Activated CD4-positive, alpha-beta T cell treated with anti-CD3 and anti-CD28 coated beads, Interleukin-2, amount 50 U/mL, for 24 hours (primary cell): ENCODE results near the gene ARID1B.

Experiments
- DNase-seq, 2 donors: peaks; one replicate each; pipeline ENCODE4 v3.0.0-alpha.2; 2020; ENCODE audit warnings: low read depth in 1 of 2, low spot score in 1 of 2

ARID1B gene

GRCh38 chr6:156773935-156774852 lies 3.0 kb upstream of the ARID1B start:
- DNase-seq: no peak

GRCh38 chr6:156774863-156775405 lies 2.2 kb upstream of the ARID1B start:
- DNase-seq: no peak

- DNase-seq: no peak
These were observed 1.5 kb upstream of the ARID1B start for GRCh38 chr6:156775717-156776116.

- DNase-seq: peak in 1 of 2 donors; percentile 15
These were observed 723 bp upstream of the ARID1B start for GRCh38 chr6:156776470-156776839.

GRCh38 chr6:156777577-156778453 lies 637 bp downstream of the ARID1B start:
- peak; percentile 39 to 46 for DNase-seq

- DNase-seq: peak; percentile 26 to 37
These were observed 1.5 kb downstream of the ARID1B start for GRCh38 chr6:156778454-156779205.

GRCh38 chr6:156779206-156780094 lies 2.3 kb downstream of the ARID1B start:
- peak; percentile 29 to 42 for DNase-seq

GRCh38 chr6:156780102-156780641 lies 3.0 kb downstream of the ARID1B start:
- peak in 1 of 2 donors; percentile 62 for DNase-seq

- DNase-seq: no peak
These were observed 4.0 kb downstream of the ARID1B start for GRCh38 chr6:156780962-156781853.

- DNase-seq: no peak
These were observed 4.9 kb downstream of the ARID1B start for GRCh38 chr6:156781861-156782631.

- no peak for DNase-seq
These were observed 5.6 kb downstream of the ARID1B start for GRCh38 chr6:156782691-156783320.

- DNase-seq: no peak
These were observed 6.8 kb downstream of the ARID1B start for GRCh38 chr6:156783958-156784357.

GRCh38 chr6:156786652-156787051 lies 9.5 kb downstream of the ARID1B start:
- DNase-seq: no peak

GRCh38 chr6:156787569-156788492 lies 10.7 kb downstream of the ARID1B start:
- no peak for DNase-seq

GRCh38 chr6:156789081-156789943 lies 12.1 kb downstream of the ARID1B start:
- DNase-seq: no peak
